ENCODE data around the gene SENP1. TPM values are rescaled to one million over a fixed set of nuclear protein-coding genes. Genes with fewer than 3 reads are reported as not detected.

Gene SENP1
- total RNA-seq, 1 experiment from 2014 or later = 28.8 TPM

- Histone ChIP-seq H3K9me3 (ENCODE audit: control insufficient read depth, low read depth, low read length) (no peaks in the 10 kb centered on the region), H3K27ac (ENCODE audit: insufficient read length, low read depth, low read length) (no peak overlapping the region), H4K5ac (ENCODE audit: insufficient read length, low read depth, low read length) (no peak overlapping the region), H2AFZ (ENCODE audit: low read length) (no peak overlapping the region), H3K23me2 (ENCODE audit: insufficient read length, low read depth, low read length, poor library complexity, severe bottlenecking) (no peaks in the 10 kb centered on the region), H2BK20ac (ENCODE audit: low read depth, low read length, poor library complexity, severe bottlenecking) (no peak overlapping the region), H3K27me3 (ENCODE audit: insufficient read depth, low read length) (no peaks in the 10 kb centered on the region), H3K4ac (ENCODE audit: low read depth, low read length) (no peak overlapping the region), H2BK5ac (ENCODE audit: insufficient read length, low read length) (no peak overlapping the region), H3K9ac (ENCODE audit: extremely low read depth, insufficient read length, low read length) (no peak overlapping the region), H3K14ac (ENCODE audit: insufficient read depth, low read length) (no peak overlapping the region), H2AK5ac (ENCODE audit: insufficient read length, low read length) (no peak overlapping the region), H3K23ac (ENCODE audit: insufficient read length, low read depth, low read length) (no peak overlapping the region), H2BK12ac (ENCODE audit: insufficient read length, low read depth, low read length) (no peak overlapping the region), H2BK120ac (ENCODE audit: low read depth, low read length, poor library complexity, severe bottlenecking) (no peak overlapping the region), H3T11ph (ENCODE audit: low read length) (no peak overlapping the region), H2BK15ac (ENCODE audit: low read depth, low read length) (no peak overlapping the region), H4K8ac (replicated peaks; ENCODE audit: insufficient read length, low read depth, low read length) (no peak overlapping the region), H3K79me1 (ENCODE audit: insufficient read depth, low read depth, low read length, poor library complexity, severe bottlenecking) (no peaks in the 10 kb centered on the region), H4K20me1 (ENCODE audit: control insufficient read depth, insufficient read depth, insufficient read length) (no peaks in the 10 kb centered on the region), H3K4me2 (ENCODE audit: insufficient read depth, insufficient read length, low read length) (no peak overlapping the region), H3K18ac (ENCODE audit: insufficient read length, low read depth, low read length) (no peak overlapping the region), H3K79me2 (ENCODE audit: insufficient read depth, low read length) (no peaks in the 10 kb centered on the region), H3K4me1 (ENCODE audit: insufficient read depth, low read length) (no peaks in the 10 kb centered on the region), H3K56ac (ENCODE audit: insufficient read length, low read depth, low read length) (no peak overlapping the region), H4K91ac (ENCODE audit: insufficient read length, low read depth, low read length) (no peak overlapping the region)
- no peaks in the 10 kb centered on the region for H3K4me1 Mint-ChIP-seq
- H3K4me3 Mint-ChIP-seq = no peak overlapping the region
- TF ChIP-seq CTCF (conservative IDR thresholded peaks at IDR 0.05) = no peak
- no peaks in the 10 kb centered on the region for H3K27me3 Mint-ChIP-seq (ENCODE audit: low read depth)
- no peak overlapping the region for H3K27ac Mint-ChIP-seq
- no CpG with 5 or more reads among the region's 3 CpGs for WGBS (ENCODE audit: extremely low coverage, insufficient read length, low lambda C conversion rate)
- peaks cover 8 to 45% (median 34%) of the 10 kb centered on the region in 3 experiments; a peak in 5 of 7 replicates for H3K36me3 Mint-ChIP-seq (ENCODE audit: insufficient read depth in 1 of 3, low read depth in 3 of 3)
- no peaks in the 10 kb centered on the region for H3K9me3 Mint-ChIP-seq
- DNase-seq = no peak
Measured at GRCh38 chr12:48072266-48072665, 33.6 kb downstream of the SENP1 start.
